Endothelial cell (in vitro differentiated cells): ENCODE results near the gene UBASH3B. TPM values are rescaled to one million over a fixed set of nuclear protein-coding genes. Genes with fewer than 3 reads are reported as not detected.
"Not testable (repeated sequence)": the region's sequence is repeated elsewhere in the genome, so short reads cannot be mapped to it uniquely, and the experiment has no call there.

Experiments
- DNase-seq: peaks from one replicate; pipeline ENCODE4 v3.0.0; 2021; ENCODE audit warnings: low spot score
- H3K27ac Mint-ChIP-seq: one replicate; pipeline ENCODE4 v1.8.0; 2021; ENCODE audit warnings: mixed read lengths, inconsistent platforms; ENCODE audit not compliant: unreplicated experiment
- H3K27me3 Mint-ChIP-seq: one replicate; pipeline ENCODE4 v1.8.0; 2021; ENCODE audit warnings: mild to moderate bottlenecking, moderate library complexity, mixed read lengths, inconsistent platforms; ENCODE audit not compliant: unreplicated experiment
- H3K36me3 Mint-ChIP-seq: one replicate; pipeline ENCODE4 v1.8.0; 2021; ENCODE audit warnings: mild to moderate bottlenecking, low read depth, mixed read lengths, inconsistent platforms; ENCODE audit not compliant: unreplicated experiment
- H3K4me1 Mint-ChIP-seq: one replicate; pipeline ENCODE4 v1.8.0; 2021; ENCODE audit warnings: mild to moderate bottlenecking, mixed read lengths, inconsistent platforms; ENCODE audit not compliant: unreplicated experiment
- H3K4me3 Mint-ChIP-seq: one replicate; pipeline ENCODE4 v1.8.0; 2021; ENCODE audit warnings: mild to moderate bottlenecking, mixed read lengths, inconsistent platforms; ENCODE audit not compliant: unreplicated experiment
- H3K9me3 Mint-ChIP-seq: one replicate; pipeline ENCODE4 v1.8.0; 2021; ENCODE audit warnings: mixed read lengths, inconsistent platforms; ENCODE audit not compliant: unreplicated experiment
- CTCF ChIP-seq: fragments of 200-600 bp; sonication (generic); IDR thresholded peaks from one replicate; pipeline ENCODE4 v1.5.0; 2021; ENCODE audit warnings: antibody characterized with exemption; ENCODE audit not compliant: unreplicated experiment
- total RNA-seq: library from RNA; stranded (reverse); fragmentation: NEBNext Ultra II Directional; extraction: Animal tissue kit (Norgen Biotek cat#: 25700); gene quantifications from one replicate; pipeline ENCODE4 v1.2.1, GENCODE V29; 2021; ENCODE audit not compliant: unreplicated experiment

The UBASH3B gene
- total RNA-seq, 1 donor from 2014 or later = 43.3 TPM

- Mint-ChIP-seq H3K9me3 (no peaks in the 10 kb centered on the region), H3K27ac (no peak overlapping the region), H3K4me3 (no peak overlapping the region), H3K27me3 (no peaks in the 10 kb centered on the region), H3K36me3 (peaks cover 3% of the 10 kb centered on the region), H3K4me1 (peaks cover 14% of the 10 kb centered on the region)
- DNase-seq = no peak
- no peak for TF ChIP-seq CTCF
Observed at GRCh38 chr11:122617926-122618325, 37.6 kb upstream of the UBASH3B start.

DNA sequence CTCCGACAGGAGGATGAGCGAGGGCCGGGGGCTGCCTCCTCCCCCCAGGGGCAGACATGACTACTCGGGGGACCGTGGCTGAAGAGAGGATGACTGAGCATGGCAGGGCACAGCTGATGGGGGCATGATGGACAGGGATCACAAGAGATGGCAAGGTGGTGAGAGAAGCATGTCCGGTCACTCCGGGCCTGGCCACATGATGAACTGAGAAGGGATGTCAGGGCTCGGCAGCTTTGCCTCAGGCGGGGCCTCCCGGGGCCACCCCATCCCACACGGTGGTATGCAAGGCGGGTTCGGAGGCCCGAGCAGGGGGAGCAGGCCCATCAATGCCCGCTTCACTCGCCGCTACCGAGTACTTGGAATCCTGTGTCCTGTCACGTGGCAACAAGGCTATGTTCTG is 36.6 kb upstream of the UBASH3B start:
- Mint-ChIP-seq H3K27me3 (peaks cover 2% of the 10 kb centered on the region), H3K9me3 (no peaks in the 10 kb centered on the region), H3K36me3 (peaks cover 3% of the 10 kb centered on the region), H3K27ac (no peak overlapping the region), H3K4me1 (peaks cover 14% of the 10 kb centered on the region), H3K4me3 (no peak overlapping the region)
- no peak for DNase-seq
- TF ChIP-seq CTCF = no peak

DNA sequence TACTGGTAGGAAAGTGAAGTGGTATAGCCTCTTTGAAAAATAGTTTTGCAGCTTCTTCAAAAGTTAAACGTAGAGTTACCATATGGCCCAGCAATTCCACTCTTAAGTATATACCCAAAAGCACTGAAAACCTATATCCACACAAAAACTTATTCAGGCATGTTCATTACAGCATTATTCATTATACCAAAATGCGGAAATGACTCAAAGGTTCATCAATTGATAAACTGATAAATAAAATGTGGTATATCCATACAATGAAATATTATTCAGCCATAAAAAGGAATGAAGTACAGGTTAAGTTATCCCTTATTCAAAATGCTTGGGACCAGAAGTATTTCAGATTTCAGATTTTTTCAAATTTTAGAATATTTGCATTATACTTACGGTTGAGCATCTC is 35.8 kb upstream of the UBASH3B start:
- no peak for TF ChIP-seq CTCF
- Mint-ChIP-seq H3K27me3 (peaks cover 2% of the 10 kb centered on the region), H3K36me3 (peaks cover 3% of the 10 kb centered on the region), H3K4me1 (peaks cover 14% of the 10 kb centered on the region), H3K4me3 (no peak overlapping the region), H3K9me3 (no peaks in the 10 kb centered on the region), H3K27ac (no peak overlapping the region)
- no peak for DNase-seq

DNA sequence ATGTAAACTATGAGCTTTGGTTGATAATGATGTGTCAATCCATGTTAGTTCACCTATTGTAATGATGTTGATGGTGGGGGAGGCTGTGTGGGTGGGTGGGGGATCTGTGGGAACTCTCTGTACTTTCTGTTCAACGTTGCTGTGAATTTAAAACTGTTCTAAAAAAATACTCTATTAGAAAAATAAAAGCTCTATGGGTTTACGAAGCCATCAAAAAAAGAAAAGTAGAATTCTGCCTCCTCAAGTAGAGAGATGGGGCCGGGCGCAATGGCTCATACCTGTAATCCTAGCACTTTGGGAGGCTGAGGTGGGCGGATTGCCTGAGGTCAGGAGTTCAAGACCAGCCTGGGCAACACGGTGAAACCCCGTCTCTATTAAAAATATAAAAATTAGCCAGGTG is 30.0 kb upstream of the UBASH3B start:
- not testable (repeated sequence) for H3K27ac Mint-ChIP-seq, DNase-seq, H3K27me3 Mint-ChIP-seq, H3K4me1 Mint-ChIP-seq, H3K4me3 Mint-ChIP-seq, H3K36me3 Mint-ChIP-seq, H3K9me3 Mint-ChIP-seq

DNA sequence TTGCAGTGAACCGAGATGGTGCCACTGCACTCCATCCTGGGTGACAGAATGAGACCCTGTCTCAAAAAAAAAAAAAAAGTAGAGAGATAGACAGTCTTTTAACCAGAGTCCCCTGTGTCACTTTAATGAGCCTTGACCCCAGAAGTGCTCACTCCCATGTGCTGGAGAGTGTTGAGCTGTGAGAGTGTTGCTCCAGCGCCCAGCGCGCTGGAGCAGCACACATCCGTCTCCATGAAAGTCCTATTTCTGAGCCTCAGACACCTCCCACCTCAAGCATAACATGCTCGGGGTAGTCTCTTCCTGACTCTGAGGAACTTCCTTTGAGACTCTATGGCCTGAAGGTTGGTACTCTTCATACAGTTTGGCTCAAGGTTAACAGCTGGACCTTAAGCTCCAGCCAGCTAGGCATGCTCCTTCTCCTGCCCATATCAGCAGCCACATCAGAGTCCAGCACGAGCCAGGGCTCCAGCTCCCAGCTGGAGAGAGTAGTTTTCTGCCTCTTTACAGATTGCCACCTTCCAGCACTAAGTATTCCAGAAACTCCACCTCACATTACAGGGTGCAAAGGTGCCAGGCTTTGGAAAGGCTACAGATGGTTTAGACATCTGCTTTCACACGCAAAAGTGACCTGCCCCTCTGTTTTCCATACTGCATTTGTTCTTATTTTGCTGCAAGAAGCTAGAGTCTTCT is 29.4 kb upstream of the UBASH3B start:
- Mint-ChIP-seq H3K36me3 (peaks cover 3% of the 10 kb centered on the region), H3K4me3 (no peak overlapping the region), H3K27ac (no peak overlapping the region), H3K4me1 (peaks cover 7% of the 10 kb centered on the region), H3K27me3 (peaks cover 3% of the 10 kb centered on the region), H3K9me3 (no peaks in the 10 kb centered on the region)
- no peak for TF ChIP-seq CTCF
- DNase-seq = no peak
